Keratinocyte (primary cell): ENCODE measurements around the gene DAGLA. TPM values are rescaled to one million over a fixed set of nuclear protein-coding genes. Genes with fewer than 3 reads are reported as not detected.

Source experiments
- DNase-seq: peaks from one replicate; pipeline ENCODE4 v3.0.0-alpha.2; 2011; ENCODE audit warnings: low read depth, missing footprints, low spot score
- FAIRE-seq: peaks from 2 replicates; lab custom pipeline; 2011; peaks lifted over from hg19 to GRCh38; lab: Jason Lieb, UNC
- H2AFZ ChIP-seq: 2 replicates; pipeline ENCODE4 v1.6.0; 2012; ENCODE audit warnings: low read length, control low read depth, inconsistent platforms; ENCODE audit not compliant: control insufficient read depth
- H3K27ac ChIP-seq: 2 replicates; pipeline ENCODE4 v1.5.1; 2011; ENCODE audit warnings: low read length; ENCODE audit not compliant: control insufficient read depth, insufficient read depth
- H3K27me3 ChIP-seq: 3 replicates; pipeline ENCODE4 v1.6.0; 2011; ENCODE audit warnings: low read length; ENCODE audit not compliant: control insufficient read depth, insufficient read depth; ENCODE audit errors: extremely low read depth
- H3K36me3 ChIP-seq, 2 experiments: 2 replicates in 1 of 2; 3 replicates in 1 of 2; pipeline ENCODE4 v1.5.1; 2011; ENCODE audit warnings: low read length in 2 of 2, mild to moderate bottlenecking in 1 of 2; ENCODE audit not compliant: control insufficient read depth in 2 of 2, insufficient read depth in 2 of 2; ENCODE audit errors: extremely low read depth in 1 of 2
- H3K4me1 ChIP-seq: 3 replicates; pipeline ENCODE4 v1.5.1; 2011; ENCODE audit warnings: low read length; ENCODE audit not compliant: control insufficient read depth, insufficient read depth; ENCODE audit errors: extremely low read depth
- H3K4me2 ChIP-seq: 3 replicates; pipeline ENCODE4 v1.6.0; 2011; ENCODE audit warnings: low read depth, low read length; ENCODE audit not compliant: control insufficient read depth, insufficient read depth; ENCODE audit errors: extremely low read depth
- H3K4me3 ChIP-seq, 3 experiments: fragments of 200-600 bp in 1 of 3; sonication (generic) in 1 of 3; 2 replicates in 2 of 3; 3 replicates in 1 of 3; pipeline ENCODE4 v1.5.1; 2011 to 2016; ENCODE audit warnings: low read length in 3 of 3, mild to moderate bottlenecking in 3 of 3, control low read depth in 2 of 3, inconsistent platforms in 1 of 3, low read depth in 1 of 3, mixed read lengths in 1 of 3, mixed run types in 1 of 3, moderate library complexity in 1 of 3; ENCODE audit not compliant: control insufficient read depth in 2 of 3, insufficient read depth in 2 of 3; ENCODE audit errors: extremely low read depth in 1 of 3
- H3K79me2 ChIP-seq: 2 replicates; pipeline ENCODE4 v1.6.0; 2012; ENCODE audit warnings: low read length; ENCODE audit not compliant: control insufficient read depth, insufficient read depth
- H3K9ac ChIP-seq: 3 replicates; pipeline ENCODE4 v1.6.0; 2011; ENCODE audit warnings: low read length; ENCODE audit not compliant: control insufficient read depth, insufficient read depth; ENCODE audit errors: extremely low read depth
- H3K9me1 ChIP-seq: 3 replicates; pipeline ENCODE4 v1.6.0; 2011; ENCODE audit warnings: low read length; ENCODE audit not compliant: control insufficient read depth, insufficient read depth; ENCODE audit errors: extremely low read depth
- H3K9me3 ChIP-seq: 2 replicates; pipeline ENCODE4 v1.5.1; 2012; ENCODE audit warnings: low read depth, low read length; ENCODE audit not compliant: control insufficient read depth
- H4K20me1 ChIP-seq: 3 replicates; pipeline ENCODE4 v1.6.0; 2011; ENCODE audit warnings: low read length; ENCODE audit not compliant: control insufficient read depth, insufficient read depth; ENCODE audit errors: extremely low read depth
- EZH2 ChIP-seq: IDR thresholded peaks from one replicate; pipeline ENCODE4 v1.6.1; 2012; ENCODE audit warnings: inconsistent platforms, mild to moderate bottlenecking, low read length, moderate library complexity
- dilution Hi-C: fragments of 300-500 bp; cut with MboI; formaldehyde crosslinking; loops from one replicate; pipeline ENCODE4 v1.7.0; 2020; ENCODE audit warnings: low sequenced_read_pairs; ENCODE audit not compliant: extremely low pct_ligation_motif_present
- polyA plus RNA-seq, 5 experiments: library from polyadenylated mRNA; depleted of rRNA in 3 of 5; stranded (reverse) in 3 of 5; stranded (forward) in 1 of 5; unstranded in 1 of 5; fragments of >200 nt; gene quantifications; 1 replicate in 1 of 5; 2 replicates in 3 of 5; 3 replicates in 1 of 5; pipeline versions ENCODE4 v1.2.1 to v1.2.3, GENCODE V29; 2011 to 2012; ENCODE audit warnings: missing spikeins in 2 of 5, low read depth in 1 of 5, low replicate concordance in 1 of 5
- TF ChIP-seq, protein P1 (sequence below), 3 experiments: IDR thresholded peaks in 1 of 3; conservative IDR thresholded peaks in 1 of 3; optimal IDR thresholded peaks in 1 of 3; 2 replicates in 2 of 3; 3 replicates in 1 of 3; pipeline versions ENCODE3 to v1.5.1; 2011; ENCODE audit warnings: low read length in 3 of 3, mild to moderate bottlenecking in 3 of 3, moderate library complexity in 2 of 3, control low read depth in 1 of 3, inconsistent platforms in 1 of 3; ENCODE audit not compliant: insufficient read depth in 2 of 3; ENCODE audit errors: extremely low read depth in 1 of 3

DAGLA gene
- polyA plus RNA-seq, 1 donor (not counting 4 experiments of a cell fraction or from before 2014, with no cell fraction given), result 0.03 TPM

DNA sequence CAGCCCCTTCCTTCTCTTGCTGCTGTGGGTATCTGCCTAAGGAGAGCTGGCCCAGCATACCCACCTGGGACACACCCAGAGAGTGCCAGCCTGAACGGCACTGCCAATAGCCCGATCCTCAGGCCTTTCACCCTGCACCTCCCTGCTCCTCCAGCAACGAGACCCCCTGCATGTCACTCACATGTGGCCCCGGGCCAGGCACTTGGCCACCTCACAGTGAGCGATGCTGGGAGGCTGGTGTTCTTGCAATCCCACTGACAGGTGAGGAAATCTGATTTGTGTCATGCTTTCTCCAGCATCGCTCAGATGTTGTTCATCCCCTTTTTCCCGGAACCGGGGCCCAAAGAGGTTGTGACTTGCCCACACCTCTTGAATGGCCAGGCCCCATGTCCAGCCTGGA is 20.5 kb downstream of the DAGLA start:
- TF ChIP-seq EZH2, result no peak
- TF ChIP-seq, protein P1, sequence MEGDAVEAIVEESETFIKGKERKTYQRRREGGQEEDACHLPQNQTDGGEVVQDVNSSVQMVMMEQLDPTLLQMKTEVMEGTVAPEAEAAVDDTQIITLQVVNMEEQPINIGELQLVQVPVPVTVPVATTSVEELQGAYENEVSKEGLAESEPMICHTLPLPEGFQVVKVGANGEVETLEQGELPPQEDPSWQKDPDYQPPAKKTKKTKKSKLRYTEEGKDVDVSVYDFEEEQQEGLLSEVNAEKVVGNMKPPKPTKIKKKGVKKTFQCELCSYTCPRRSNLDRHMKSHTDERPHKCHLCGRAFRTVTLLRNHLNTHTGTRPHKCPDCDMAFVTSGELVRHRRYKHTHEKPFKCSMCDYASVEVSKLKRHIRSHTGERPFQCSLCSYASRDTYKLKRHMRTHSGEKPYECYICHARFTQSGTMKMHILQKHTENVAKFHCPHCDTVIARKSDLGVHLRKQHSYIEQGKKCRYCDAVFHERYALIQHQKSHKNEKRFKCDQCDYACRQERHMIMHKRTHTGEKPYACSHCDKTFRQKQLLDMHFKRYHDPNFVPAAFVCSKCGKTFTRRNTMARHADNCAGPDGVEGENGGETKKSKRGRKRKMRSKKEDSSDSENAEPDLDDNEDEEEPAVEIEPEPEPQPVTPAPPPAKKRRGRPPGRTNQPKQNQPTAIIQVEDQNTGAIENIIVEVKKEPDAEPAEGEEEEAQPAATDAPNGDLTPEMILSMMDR (optimal IDR thresholded peaks at IDR 0.05 in 1 of 3, IDR thresholded peaks at IDR 0.05 in 1 of 3, conservative IDR thresholded peaks at IDR 0.05 in 1 of 3; ENCODE audit: extremely low read depth in 1 of 3, insufficient read depth in 2 of 3, low read length in 3 of 3), result no peak
- H3K4me3 ChIP-seq, result no peak overlapping the region
- no peak overlapping the region for H3K27ac ChIP-seq

DNA sequence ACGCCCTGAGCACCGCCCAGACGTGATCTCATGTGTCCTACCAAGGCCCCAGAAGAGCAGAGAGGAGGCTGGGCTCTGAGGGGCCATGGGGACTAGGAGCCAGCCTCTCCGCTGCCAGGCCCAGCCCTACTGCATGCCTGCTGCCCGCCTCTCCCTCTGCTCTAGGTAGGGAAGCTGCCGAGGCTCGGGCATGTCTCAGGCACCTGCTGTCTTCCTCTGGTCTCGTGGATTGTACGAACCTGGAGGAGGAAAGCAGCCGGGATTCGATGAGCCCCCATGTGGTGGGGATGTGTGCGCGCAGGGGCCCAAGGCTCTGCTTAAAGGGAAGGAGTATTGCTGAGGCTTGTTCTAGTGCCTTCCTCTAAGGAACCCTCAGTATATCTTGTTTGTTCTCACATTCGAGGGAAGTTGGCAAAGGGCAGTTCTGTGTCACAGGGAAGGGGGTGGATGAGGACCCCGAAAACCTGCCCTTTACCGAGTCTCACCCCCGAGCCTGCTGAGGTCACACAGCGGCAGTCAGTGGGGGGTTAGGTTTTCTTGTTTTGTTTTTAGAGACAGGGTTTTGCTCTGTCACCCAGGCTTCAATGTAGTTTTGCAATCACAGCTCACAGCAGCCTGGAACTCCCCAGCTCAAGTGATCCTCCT is 21.2 kb downstream of the DAGLA start:
- H4K20me1 ChIP-seq, result peaks cover 8% of the 10 kb centered on the region
- no peaks in the 10 kb centered on the region for H3K36me3 ChIP-seq
- no peaks in the 10 kb centered on the region for H3K9me3 ChIP-seq
- H3K9me1 ChIP-seq, result peaks cover 2% of the 10 kb centered on the region
- FAIRE-seq (no peak), DNase-seq (no peak)
- H3K4me1 ChIP-seq, result peaks cover 29% of the 10 kb centered on the region
- no peak for TF ChIP-seq EZH2
- TF ChIP-seq, protein P1 (optimal IDR thresholded peaks at IDR 0.05 in 1 of 3, IDR thresholded peaks at IDR 0.05 in 1 of 3, conservative IDR thresholded peaks at IDR 0.05 in 1 of 3; ENCODE audit: extremely low read depth in 1 of 3, insufficient read depth in 2 of 3, low read length in 3 of 3), result peak; percentile 9 to 34 (median 28)
- dilution Hi-C loops, result no loop called here
- no peak overlapping the region for H3K4me2 ChIP-seq
- H3K79me2 ChIP-seq, result no peaks in the 10 kb centered on the region
- H2AFZ ChIP-seq, result no peak overlapping the region
- peaks cover 43% of the 10 kb centered on the region for H3K27me3 ChIP-seq
- no peak overlapping the region for H3K27ac ChIP-seq
- H3K9ac ChIP-seq, result no peak overlapping the region
- no peak overlapping the region for H3K4me3 ChIP-seq

More for the DNA sequence above, 20.5 kb downstream of the DAGLA start:
- Histone ChIP-seq H3K9ac (no peak overlapping the region), H3K9me3 (no peaks in the 10 kb centered on the region), H2AFZ (no peak overlapping the region), H3K4me1 (peaks cover 35% of the 10 kb centered on the region), H3K27me3 (peaks cover 37% of the 10 kb centered on the region), H3K4me2 (no peak overlapping the region), H3K36me3 (no peaks in the 10 kb centered on the region), H3K79me2 (no peaks in the 10 kb centered on the region), H4K20me1 (peaks cover 8% of the 10 kb centered on the region), H3K9me1 (peaks cover 2% of the 10 kb centered on the region)
- no peak for DNase-seq
- no peak for FAIRE-seq
- dilution Hi-C loops, result no loop called here
